Adrenal gland (tissue), 12 donors: ENCODE results near the gene CDK6. TPM values are rescaled to one million over a fixed set of nuclear protein-coding genes. Genes with fewer than 3 reads are reported as not detected.

Experiments
- DNase-seq, 7 donors: peaks; one replicate each; pipeline ENCODE4 v3.0.0-alpha.2; 2019 to 2020
- H3K27ac ChIP-seq, 5 donors: fragments of 200-600 bp; sonication (generic) in 4 of 5; 1 replicate in 3 of 5; 2 replicates in 2 of 5; pipeline versions ENCODE4 v1.5.1 to v1.8.0; 2016 to 2020; ENCODE audit warnings: mild to moderate bottlenecking in 1 of 5
- H3K27me3 ChIP-seq: fragments of 200-600 bp; 2 replicates; pipeline ENCODE4 v1.8.0; 2021
- H3K36me3 ChIP-seq, 2 donors: fragments of 200-600 bp; replicated peaks in 1 of 2; 1 replicate in 1 of 2; 2 replicates in 1 of 2; pipeline versions ENCODE4 v1.5.1 to v1.8.0; 2018 to 2022
- H3K4me1 ChIP-seq, 2 donors: fragments of 200-600 bp; replicated peaks in 1 of 2; 1 replicate in 1 of 2; 2 replicates in 1 of 2; pipeline versions ENCODE4 v1.5.1 to v1.8.0; 2018 to 2021
- H3K4me3 ChIP-seq, 4 donors: fragments of 200-600 bp; sonication (generic) in 3 of 4; one replicate each; pipeline ENCODE4 v1.5.1; 2016 to 2018
- H3K9me3 ChIP-seq, 3 donors: fragments of 200-600 bp; sonication (generic) in 1 of 3; replicated peaks in 1 of 3; 1 replicate in 2 of 3; 2 replicates in 1 of 3; pipeline versions ENCODE4 v1.5.1 to v1.8.0; 2016 to 2021
- POLR2A ChIP-seq, 2 donors: fragments of 450-650 bp; IDR thresholded peaks; one replicate each; pipeline ENCODE4 v1.6.1; 2017; ENCODE audit warnings: antibody characterized with exemption in 2 of 2, mild to moderate bottlenecking in 2 of 2, moderate library complexity in 1 of 2
- WGBS, 4 donors: extraction: QIAGEN DNeasy Blood & Tissue Kit in 2 of 4; methylation state at CpG; one replicate each; pipeline versions ENCODE4 v1.1.5 to v1.1.7; 2013 to 2017; 5-methylcytosine and 5-hydroxymethylcytosine counted together
- intact Hi-C, 2 donors: fragments of 100-400 bp; cut with DNase I; formaldehyde crosslinking; loops; one replicate each; pipeline versions ENCODE4 v1.14.1 to v1.15.0; 2022 to 2023
- polyA plus RNA-seq, 3 donors: library from polyadenylated mRNA; stranded (reverse); fragments of 200-250 nt in 2 of 3; fragments of 350-450 nt in 1 of 3; fragmentation: Illumina TruSeq in 1 of 3; extraction: RNeasy Lipid Tissue Mini Kit (QIAGEN cat#74804) in 1 of 3; gene quantifications; one replicate each; pipeline ENCODE4 v1.2.3, GENCODE V29; 2013 to 2014
- total RNA-seq, 9 donors: library from RNA; depleted of rRNA in 4 of 9; stranded (reverse); fragments of >200 nt in 4 of 9; fragments of 120-200 nt in 1 of 9; fragmentation: NEBNext Ultra II Directional in 1 of 9; extraction: Animal tissue kit (Norgen Biotek cat#: 25700) in 1 of 9; gene quantifications; one replicate each; pipeline versions ENCODE4 v1.1.0 to v1.2.4, GENCODE V29; 2013 to 2023
- TF ChIP-seq, protein P1 (sequence below), 6 experiments: fragments of 450-650 bp in 4 of 6; fragments of 200-600 bp in 2 of 6; sonication (generic) in 1 of 6; IDR thresholded peaks; 1 replicate in 5 of 6; 2 replicates in 1 of 6; pipeline versions ENCODE4 v1.5.1 to v1.8.0; 2016 to 2021; ENCODE audit warnings: antibody characterized with exemption in 6 of 6, mild to moderate bottlenecking in 2 of 6, moderate library complexity in 1 of 6
- donor health status: healthy with polysubstance abuse.
- donor health status: Bipolar disorder and iron deficiency.
- donor health status: DM: yes; HTN: yes; CAD: no.
- donor health status: DM: no; HTN: no; CAD: no.
- donor health status: DM: no; HTN: no; CAD: no.
- donor health status: DM: yes; HTN: yes; CAD: no.

CDK6 gene
- total and polyA plus RNA-seq, 12 donors: 2.5 to 151 (median 33.4) TPM

- Histone ChIP-seq H3K4me3 (no peak overlapping the region), H3K27me3 (no peaks in the 10 kb centered on the region), H3K4me1 (peaks cover under 1 to 25% of the 10 kb centered on the region in 2 donors), H3K36me3 (no peaks in the 10 kb centered on the region), H3K27ac (no peak overlapping the region), H3K9me3 (no peaks in the 10 kb centered on the region)
- WGBS, 4 donors: 66 to 72% (median 68%) methylated on average over 4 of the region's 4 CpGs
- intact Hi-C loops: no loop called here
- no peak for TF ChIP-seq POLR2A (IDR thresholded peaks at IDR 0.05)
- TF ChIP-seq, protein P1, sequence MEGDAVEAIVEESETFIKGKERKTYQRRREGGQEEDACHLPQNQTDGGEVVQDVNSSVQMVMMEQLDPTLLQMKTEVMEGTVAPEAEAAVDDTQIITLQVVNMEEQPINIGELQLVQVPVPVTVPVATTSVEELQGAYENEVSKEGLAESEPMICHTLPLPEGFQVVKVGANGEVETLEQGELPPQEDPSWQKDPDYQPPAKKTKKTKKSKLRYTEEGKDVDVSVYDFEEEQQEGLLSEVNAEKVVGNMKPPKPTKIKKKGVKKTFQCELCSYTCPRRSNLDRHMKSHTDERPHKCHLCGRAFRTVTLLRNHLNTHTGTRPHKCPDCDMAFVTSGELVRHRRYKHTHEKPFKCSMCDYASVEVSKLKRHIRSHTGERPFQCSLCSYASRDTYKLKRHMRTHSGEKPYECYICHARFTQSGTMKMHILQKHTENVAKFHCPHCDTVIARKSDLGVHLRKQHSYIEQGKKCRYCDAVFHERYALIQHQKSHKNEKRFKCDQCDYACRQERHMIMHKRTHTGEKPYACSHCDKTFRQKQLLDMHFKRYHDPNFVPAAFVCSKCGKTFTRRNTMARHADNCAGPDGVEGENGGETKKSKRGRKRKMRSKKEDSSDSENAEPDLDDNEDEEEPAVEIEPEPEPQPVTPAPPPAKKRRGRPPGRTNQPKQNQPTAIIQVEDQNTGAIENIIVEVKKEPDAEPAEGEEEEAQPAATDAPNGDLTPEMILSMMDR (IDR thresholded peaks at IDR 0.05): no peak
- DNase-seq: no peak
Measured at GRCh38 chr7:92773808-92774207, 62.6 kb downstream of the CDK6 start.

- intact Hi-C loops: no loop called here
- Histone ChIP-seq H3K36me3 (no peaks in the 10 kb centered on the region), H3K4me1 (peaks cover 20 to 51% of the 10 kb centered on the region in 2 donors), H3K27ac (no peak overlapping the region), H3K4me3 (no peak overlapping the region), H3K27me3 (no peaks in the 10 kb centered on the region), H3K9me3 (no peaks in the 10 kb centered on the region)
- whole genome bisulfite sequencing, 4 donors: 76 to 90% (median 86%) methylated on average over 1 of the region's 1 CpG
- TF ChIP-seq POLR2A (IDR thresholded peaks at IDR 0.05): no peak
- TF ChIP-seq, protein P1 (IDR thresholded peaks at IDR 0.05): no peak
- no peak for DNase-seq
Measured at GRCh38 chr7:92769844-92770243, 66.5 kb downstream of the CDK6 start.

- intact Hi-C loops: no loop called here
- H3K27ac ChIP-seq: peak overlapping the region in 1 of 5 donors; percentile 72
- no peak for DNase-seq
- TF ChIP-seq, protein P1 (IDR thresholded peaks at IDR 0.05): no peak
- no peak for TF ChIP-seq POLR2A (IDR thresholded peaks at IDR 0.05)
- H3K4me1 ChIP-seq: peaks cover 20 to 51% of the 10 kb centered on the region in 2 donors
- H3K27me3 ChIP-seq: no peaks in the 10 kb centered on the region
- H3K4me3 ChIP-seq: no peak overlapping the region
- no peaks in the 10 kb centered on the region for H3K9me3 ChIP-seq
- H3K36me3 ChIP-seq: no peaks in the 10 kb centered on the region
Measured at GRCh38 chr7:92769394-92769699, 67.0 kb downstream of the CDK6 start.

DNA sequence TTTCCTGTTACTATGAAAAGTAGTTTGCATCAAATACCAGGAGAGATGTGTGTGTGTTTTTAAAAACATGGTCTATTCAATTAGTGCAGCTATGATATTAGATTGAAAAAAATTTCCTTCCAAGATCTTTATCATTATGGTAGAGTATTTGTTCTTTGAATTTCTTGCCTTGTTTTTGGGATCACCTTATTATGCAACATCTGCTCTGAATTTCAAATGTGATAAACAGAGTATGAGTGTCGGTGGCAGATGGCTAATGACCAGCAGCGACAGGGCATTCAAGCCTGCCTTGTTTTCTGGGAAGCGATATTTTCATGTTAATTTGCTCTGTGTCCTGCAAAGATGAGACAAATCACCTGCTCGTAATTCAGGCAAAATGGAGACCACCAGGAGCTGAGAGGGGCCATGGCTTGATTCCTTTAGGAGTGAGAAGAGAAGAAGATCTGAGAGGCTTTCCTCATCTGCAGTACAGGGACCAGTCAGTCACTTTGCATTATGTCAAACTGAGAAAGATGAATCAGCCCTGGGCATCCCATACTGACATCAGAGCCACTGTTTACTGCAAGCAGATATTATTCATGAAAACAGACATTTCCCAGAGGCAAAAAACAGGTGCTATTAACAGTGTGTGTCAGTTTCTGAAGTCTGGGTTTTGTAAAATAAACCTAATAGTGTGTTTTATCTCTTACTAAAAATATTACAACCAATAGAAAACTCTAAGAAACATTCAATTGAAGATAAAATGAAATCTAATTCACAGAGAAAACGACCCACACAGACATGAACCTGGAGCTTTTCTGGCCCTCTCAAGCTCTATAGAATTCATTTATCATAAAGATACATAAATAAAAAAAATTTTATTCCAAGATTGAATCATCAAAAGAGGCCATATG, 67.6 kb downstream of the CDK6 start:
- intact Hi-C loops: no loop called here
- H3K27ac ChIP-seq: peak overlapping the region in 1 of 5 donors; percentile 72

More for the DNA sequence above, 67.6 kb downstream of the CDK6 start:
- DNase-seq: peak in 1 of 7 donors; percentile 69
- WGBS, 4 donors: 62 to 75% (median 72%) methylated on average over 5 of the region's 5 CpGs
- H3K4me1 ChIP-seq: peaks cover 20 to 51% of the 10 kb centered on the region in 2 donors
- no peaks in the 10 kb centered on the region for H3K27me3 ChIP-seq
- no peak overlapping the region for H3K4me3 ChIP-seq
- no peaks in the 10 kb centered on the region for H3K36me3 ChIP-seq
- no peaks in the 10 kb centered on the region for H3K9me3 ChIP-seq
- TF ChIP-seq, protein P1 (IDR thresholded peaks at IDR 0.05): no peak
- TF ChIP-seq POLR2A (IDR thresholded peaks at IDR 0.05): no peak
